ENCODE results near the gene RTEL1.
A peak's percentile ranks its signal among the peaks of the same experiment; 100 is the strongest.
"Not testable (repeated sequence)": the region's sequence is repeated elsewhere in the genome, so short reads cannot be mapped to it uniquely, and the experiment has no call there.

RTEL1 gene

DNA sequence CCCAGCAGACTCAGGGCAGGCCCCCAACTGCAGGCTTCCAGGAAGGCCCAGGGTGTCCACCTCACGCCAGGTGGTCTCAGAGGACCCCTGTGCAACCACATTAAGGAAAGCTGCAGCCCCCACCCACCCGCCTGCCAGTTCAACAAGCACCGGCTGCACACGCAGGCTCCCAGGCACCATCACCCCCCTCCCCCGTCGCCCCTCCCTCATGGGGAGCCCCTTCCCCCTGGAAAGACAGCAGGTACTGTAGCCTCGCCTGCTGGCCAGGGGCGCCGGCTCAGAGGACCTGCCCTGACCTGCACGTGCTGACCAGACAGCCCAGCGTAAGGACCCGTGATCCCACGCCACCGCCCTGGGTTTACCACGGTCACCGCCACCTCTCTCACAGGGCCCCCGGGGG lies 17.4 kb upstream of the RTEL1 start:
- not testable (repeated sequence) for H3K9me3 ChIP-seq (ENCODE audit: control insufficient read depth, insufficient read depth, low read length); DNase-seq (ENCODE audit: low read depth, low spot score); H3K4me3 ChIP-seq (ENCODE audit: low read length); H3K27me3 ChIP-seq (ENCODE audit: control insufficient read depth, insufficient read depth, low read length); H3K27ac ChIP-seq (ENCODE audit: low read length); H3K4me1 ChIP-seq (ENCODE audit: control insufficient read depth, insufficient read depth, low read length); H3K36me3 ChIP-seq (ENCODE audit: control insufficient read depth, insufficient read depth, low read length)
- no CpG with 5 or more reads among the region's 17 CpGs for WGBS (ENCODE audit: insufficient coverage, insufficient read length)

DNA sequence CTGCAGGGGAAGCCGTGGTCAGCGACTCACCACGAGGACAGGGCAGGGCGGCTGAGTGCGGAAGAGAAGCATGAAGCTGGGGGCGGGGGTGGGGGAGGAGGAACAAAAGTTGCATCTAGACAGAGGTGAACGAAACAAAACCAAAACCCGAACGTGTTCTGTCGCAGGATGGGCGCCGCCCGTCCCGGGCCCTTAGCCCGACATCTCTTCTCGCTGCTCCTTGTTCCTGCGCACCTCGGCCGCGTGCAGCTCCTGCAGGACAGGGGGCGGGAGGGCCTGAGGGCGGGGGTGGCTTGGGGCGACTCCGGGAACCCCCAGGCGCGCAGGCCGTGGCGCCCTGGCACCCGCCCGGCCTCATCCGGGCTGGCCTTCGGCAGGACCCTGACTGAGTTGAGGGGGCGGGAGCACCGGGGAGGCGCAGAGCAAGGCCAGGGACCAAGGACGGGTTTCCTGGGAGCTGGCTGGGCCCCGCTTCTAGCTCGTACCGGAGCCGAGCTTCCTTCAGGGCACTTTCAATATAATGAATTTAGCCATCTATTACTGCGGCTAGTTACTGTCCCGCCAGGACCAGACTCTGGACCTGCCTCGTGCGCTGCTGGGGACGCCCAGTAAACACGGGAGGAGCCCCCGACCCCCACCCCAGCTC lies 16.8 kb upstream of the RTEL1 start:
- no peaks in the 10 kb centered on the region for H3K9me3 ChIP-seq (ENCODE audit: control insufficient read depth, insufficient read depth, low read length)
- no peak overlapping the region for H3K27ac ChIP-seq (ENCODE audit: low read length)
- WGBS (ENCODE audit: insufficient coverage, insufficient read length), result no CpG with 5 or more reads among the region's 47 CpGs

DNA sequence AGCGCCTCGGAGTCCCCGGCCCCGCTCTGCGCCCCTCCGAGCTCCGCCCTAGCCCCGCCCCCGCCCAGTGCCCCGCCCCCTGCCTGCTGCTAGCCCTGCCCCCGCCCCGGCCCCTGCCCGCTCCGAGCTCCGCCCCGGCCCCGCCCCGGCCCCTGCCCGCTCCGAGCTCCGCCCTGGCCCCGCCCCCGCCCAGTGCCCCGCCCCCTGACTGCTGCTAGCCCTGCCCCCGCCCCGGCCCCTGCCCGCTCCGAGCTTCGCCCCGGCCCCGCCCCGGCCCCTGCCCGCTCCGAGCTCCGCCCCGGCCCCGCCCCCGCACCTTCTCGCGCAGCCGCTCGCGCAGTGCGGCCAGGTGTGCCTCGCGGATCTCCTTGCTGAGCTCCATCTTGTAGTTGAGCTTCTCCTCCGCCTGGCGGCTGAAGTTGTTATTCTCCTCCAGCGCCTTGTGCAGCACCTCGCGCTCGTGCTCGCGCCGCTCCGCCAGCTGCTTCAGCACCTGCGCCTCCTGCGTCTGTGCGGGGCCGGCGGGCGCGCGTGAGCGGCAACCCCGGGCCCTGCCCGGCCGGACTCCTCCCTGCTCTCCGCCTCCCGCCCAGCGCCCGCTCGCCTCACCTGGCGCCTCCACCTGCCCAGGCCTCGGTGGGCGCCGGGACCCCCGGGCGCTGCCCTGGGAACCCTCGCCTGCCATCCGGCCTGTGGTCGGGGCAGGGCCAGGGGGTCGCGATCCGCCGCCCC lies 16.2 kb upstream of the RTEL1 start:
- Histone ChIP-seq H3K9me3 (ENCODE audit: control insufficient read depth, insufficient read depth, low read length) (no peaks in the 10 kb centered on the region), H3K4me1 (ENCODE audit: control insufficient read depth, insufficient read depth, low read length) (peaks cover 3% of the 10 kb centered on the region; the same call in 1 of the 2 replicates), H3K36me3 (ENCODE audit: control insufficient read depth, insufficient read depth, low read length) (no peaks in the 10 kb centered on the region), H3K4me3 (ENCODE audit: low read length) (peak overlapping the region; percentile 60; the same call in 1 of the 2 replicates), H3K27me3 (ENCODE audit: control insufficient read depth, insufficient read depth, low read length) (no peaks in the 10 kb centered on the region), H3K27ac (ENCODE audit: low read length) (no peak overlapping the region)
- no CpG with 5 or more reads among the region's 86 CpGs for WGBS (ENCODE audit: insufficient coverage, insufficient read length)
- no peak for DNase-seq (ENCODE audit: low read depth, low spot score)

More for the DNA sequence above, 16.8 kb upstream of the RTEL1 start:
- H3K4me1 ChIP-seq (ENCODE audit: control insufficient read depth, insufficient read depth, low read length), result peaks cover 3% of the 10 kb centered on the region; the same call in 1 of the 2 replicates
- peak overlapping the region; percentile 12; the same call in 1 of the 2 replicates for H3K4me3 ChIP-seq (ENCODE audit: low read length)
- H3K27me3 ChIP-seq (ENCODE audit: control insufficient read depth, insufficient read depth, low read length), result no peaks in the 10 kb centered on the region
- H3K36me3 ChIP-seq (ENCODE audit: control insufficient read depth, insufficient read depth, low read length), result no peaks in the 10 kb centered on the region
- no peak for DNase-seq (ENCODE audit: low read depth, low spot score)

DNA sequence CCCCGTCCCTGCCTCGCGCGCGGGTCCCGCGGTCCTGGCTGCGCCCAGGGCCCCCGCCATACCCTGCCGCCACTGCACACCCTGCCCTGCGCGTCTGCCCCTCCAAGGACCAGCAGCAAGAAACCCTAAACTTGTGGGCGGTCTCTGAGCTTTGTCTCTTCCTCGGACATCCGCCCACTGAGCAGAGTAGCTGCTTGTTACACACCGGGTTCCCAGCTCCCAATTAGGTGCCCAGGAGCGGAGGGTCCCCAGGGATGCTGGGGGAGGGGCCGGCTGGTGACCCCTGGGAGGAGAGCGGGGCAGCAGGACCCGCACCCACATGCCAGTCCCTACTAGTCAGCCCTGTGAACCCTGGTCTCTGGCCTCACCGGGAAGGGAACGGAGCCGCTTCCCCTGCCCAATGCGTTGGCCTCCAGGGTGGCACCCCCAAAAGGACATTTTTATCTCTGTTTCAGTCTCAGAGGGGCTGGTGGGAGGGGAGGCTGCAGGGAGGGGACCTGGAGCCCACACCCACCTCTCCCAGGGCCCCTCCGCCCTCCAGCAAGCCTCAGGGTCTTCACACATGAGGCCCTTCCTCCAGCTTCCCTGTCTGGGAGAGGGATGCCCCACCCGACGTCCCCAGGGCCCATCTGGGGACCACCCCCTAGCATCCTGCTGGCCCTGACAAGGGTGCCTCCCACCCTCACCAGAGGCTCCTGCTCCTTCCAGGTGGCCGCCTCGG lies 15.4 kb upstream of the RTEL1 start:
- no peak for DNase-seq (ENCODE audit: low read depth, low spot score)
- Histone ChIP-seq H3K4me1 (ENCODE audit: control insufficient read depth, insufficient read depth, low read length) (peaks cover 3% of the 10 kb centered on the region; the same call in 1 of the 2 replicates), H3K36me3 (ENCODE audit: control insufficient read depth, insufficient read depth, low read length) (no peaks in the 10 kb centered on the region), H3K9me3 (ENCODE audit: control insufficient read depth, insufficient read depth, low read length) (no peaks in the 10 kb centered on the region), H3K27me3 (ENCODE audit: control insufficient read depth, insufficient read depth, low read length) (no peaks in the 10 kb centered on the region), H3K27ac (ENCODE audit: low read length) (no peak overlapping the region), H3K4me3 (ENCODE audit: low read length) (peak overlapping the region; percentile 60; the same call in 1 of the 2 replicates)
- no CpG with 5 or more reads among the region's 29 CpGs for WGBS (ENCODE audit: insufficient coverage, insufficient read length)

DNA sequence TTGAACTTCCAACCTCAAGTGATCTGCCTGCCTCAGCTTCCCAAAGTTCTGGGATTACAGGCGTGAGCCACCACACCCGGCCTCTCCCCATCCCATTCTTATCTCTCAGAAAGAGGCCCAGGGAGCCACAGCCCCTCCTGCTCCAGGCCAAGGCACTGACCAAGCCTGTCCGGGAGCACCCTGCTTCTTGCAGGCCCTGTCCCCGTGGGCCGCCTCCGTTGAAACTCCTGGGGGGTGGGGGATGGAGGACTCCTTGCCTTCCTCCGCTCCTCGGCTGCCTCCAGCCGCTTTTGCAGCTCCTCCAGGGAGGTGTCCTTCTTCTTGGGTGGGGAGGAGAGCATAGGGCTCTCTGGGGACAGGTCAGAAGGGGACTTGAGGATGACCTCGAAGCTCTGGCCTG lies 14.6 kb upstream of the RTEL1 start:
- no peaks in the 10 kb centered on the region for H3K36me3 ChIP-seq (ENCODE audit: control insufficient read depth, insufficient read depth, low read length)
- no peak overlapping the region for H3K27ac ChIP-seq (ENCODE audit: low read length)
- no peaks in the 10 kb centered on the region for H3K27me3 ChIP-seq (ENCODE audit: control insufficient read depth, insufficient read depth, low read length)
- no peaks in the 10 kb centered on the region for H3K9me3 ChIP-seq (ENCODE audit: control insufficient read depth, insufficient read depth, low read length)
- no peak overlapping the region for H3K4me3 ChIP-seq (ENCODE audit: low read length)
- peaks cover 3% of the 10 kb centered on the region; the same call in 1 of the 2 replicates for H3K4me1 ChIP-seq (ENCODE audit: control insufficient read depth, insufficient read depth, low read length)
- DNase-seq (ENCODE audit: low read depth, low spot score), result no peak
- no CpG with 5 or more reads among the region's 10 CpGs for WGBS (ENCODE audit: insufficient coverage, insufficient read length)

DNA sequence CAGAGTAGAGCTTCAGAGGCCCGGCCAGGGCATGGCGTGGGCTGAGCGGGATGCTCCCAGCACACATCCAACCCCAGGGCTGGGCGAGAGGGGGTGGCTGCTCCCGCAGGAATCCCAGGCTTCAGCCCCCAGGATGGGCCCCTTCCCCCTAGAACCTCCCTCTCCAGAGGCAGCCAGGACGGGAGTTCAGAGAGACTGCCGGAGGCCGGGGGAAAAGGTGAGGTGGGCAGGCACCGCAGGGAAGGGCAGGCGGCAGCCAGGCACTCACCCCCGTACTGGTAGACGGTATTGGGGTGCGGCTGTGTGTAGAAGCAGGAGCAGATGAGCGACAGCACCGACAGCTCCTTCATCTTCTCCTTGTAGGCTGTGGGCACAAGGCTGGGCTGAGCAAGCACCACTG lies 14.2 kb upstream of the RTEL1 start:
- H3K4me1 ChIP-seq (ENCODE audit: control insufficient read depth, insufficient read depth, low read length), result peaks cover 3% of the 10 kb centered on the region; the same call in 1 of the 2 replicates
- no CpG with 5 or more reads among the region's 15 CpGs for WGBS (ENCODE audit: insufficient coverage, insufficient read length)

DNA sequence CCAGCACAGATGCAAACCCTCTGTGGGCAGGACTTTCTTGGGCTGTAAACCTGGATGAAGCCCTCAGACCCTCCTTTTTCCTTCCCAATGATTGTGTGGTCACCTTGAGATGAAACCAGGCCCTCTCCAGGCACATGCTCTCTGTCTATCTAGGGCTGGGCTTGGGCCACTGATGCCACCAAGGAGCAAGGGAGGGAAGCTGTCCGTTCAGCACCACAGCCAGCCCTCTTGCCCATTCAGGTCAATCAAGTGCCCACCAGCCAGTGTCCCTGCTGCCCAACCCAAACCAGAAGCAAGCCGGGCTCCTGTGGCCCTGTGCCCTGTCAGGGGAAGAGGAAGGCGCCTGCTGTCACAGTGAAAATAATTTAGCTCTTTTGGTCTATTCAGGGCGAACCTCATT lies 12.9 kb upstream of the RTEL1 start:
- DNase-seq (ENCODE audit: low read depth, low spot score), result no peak
- H3K27ac ChIP-seq (ENCODE audit: low read length), result no peak overlapping the region
- no peaks in the 10 kb centered on the region for H3K36me3 ChIP-seq (ENCODE audit: control insufficient read depth, insufficient read depth, low read length)
- no peaks in the 10 kb centered on the region for H3K9me3 ChIP-seq (ENCODE audit: control insufficient read depth, insufficient read depth, low read length)
- H3K4me1 ChIP-seq (ENCODE audit: control insufficient read depth, insufficient read depth, low read length), result peaks cover 3% of the 10 kb centered on the region; the same call in 1 of the 2 replicates
- H3K4me3 ChIP-seq (ENCODE audit: low read length), result no peak overlapping the region
- WGBS (ENCODE audit: insufficient coverage, insufficient read length), result no CpG with 5 or more reads among the region's 4 CpGs
- no peaks in the 10 kb centered on the region for H3K27me3 ChIP-seq (ENCODE audit: control insufficient read depth, insufficient read depth, low read length)

More for the DNA sequence above, 14.2 kb upstream of the RTEL1 start:
- H3K27ac ChIP-seq (ENCODE audit: low read length), result no peak overlapping the region
- no peak overlapping the region for H3K4me3 ChIP-seq (ENCODE audit: low read length)
- H3K9me3 ChIP-seq (ENCODE audit: control insufficient read depth, insufficient read depth, low read length), result no peaks in the 10 kb centered on the region
- H3K27me3 ChIP-seq (ENCODE audit: control insufficient read depth, insufficient read depth, low read length), result no peaks in the 10 kb centered on the region
- H3K36me3 ChIP-seq (ENCODE audit: control insufficient read depth, insufficient read depth, low read length), result no peaks in the 10 kb centered on the region
- DNase-seq (ENCODE audit: low read depth, low spot score), result no peak

DNA sequence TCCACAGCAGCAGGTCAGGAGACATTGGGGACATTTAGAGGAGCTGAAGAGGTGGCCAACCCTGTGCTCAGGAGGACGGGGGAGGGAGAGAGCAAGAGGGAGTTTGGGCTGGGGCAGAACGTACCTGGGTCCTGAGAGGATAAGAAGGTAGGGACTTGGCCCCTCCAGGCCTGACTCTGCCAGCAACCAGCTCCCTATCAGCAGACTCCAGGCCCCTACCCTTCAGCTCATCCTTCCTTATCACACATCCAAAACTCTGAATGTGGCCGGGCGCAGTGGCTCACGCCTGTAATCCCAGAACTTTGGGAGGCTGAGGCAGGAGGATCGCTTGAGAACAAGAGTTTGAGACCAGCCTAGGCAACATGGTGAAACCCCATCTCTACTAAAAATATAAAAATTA lies 9.9 kb upstream of the RTEL1 start:
- no peak for DNase-seq (ENCODE audit: low read depth, low spot score)
- no peak overlapping the region for H3K4me3 ChIP-seq (ENCODE audit: low read length)
- no peaks in the 10 kb centered on the region for H3K36me3 ChIP-seq (ENCODE audit: control insufficient read depth, insufficient read depth, low read length)
- H3K27me3 ChIP-seq (ENCODE audit: control insufficient read depth, insufficient read depth, low read length), result no peaks in the 10 kb centered on the region
- H3K4me1 ChIP-seq (ENCODE audit: control insufficient read depth, insufficient read depth, low read length), result no peaks in the 10 kb centered on the region; the same call in 1 of the 2 replicates
- WGBS (ENCODE audit: insufficient coverage, insufficient read length), result no CpG with 5 or more reads among the region's 6 CpGs
- no peak overlapping the region for H3K27ac ChIP-seq (ENCODE audit: low read length)
- H3K9me3 ChIP-seq (ENCODE audit: control insufficient read depth, insufficient read depth, low read length), result no peaks in the 10 kb centered on the region

DNA sequence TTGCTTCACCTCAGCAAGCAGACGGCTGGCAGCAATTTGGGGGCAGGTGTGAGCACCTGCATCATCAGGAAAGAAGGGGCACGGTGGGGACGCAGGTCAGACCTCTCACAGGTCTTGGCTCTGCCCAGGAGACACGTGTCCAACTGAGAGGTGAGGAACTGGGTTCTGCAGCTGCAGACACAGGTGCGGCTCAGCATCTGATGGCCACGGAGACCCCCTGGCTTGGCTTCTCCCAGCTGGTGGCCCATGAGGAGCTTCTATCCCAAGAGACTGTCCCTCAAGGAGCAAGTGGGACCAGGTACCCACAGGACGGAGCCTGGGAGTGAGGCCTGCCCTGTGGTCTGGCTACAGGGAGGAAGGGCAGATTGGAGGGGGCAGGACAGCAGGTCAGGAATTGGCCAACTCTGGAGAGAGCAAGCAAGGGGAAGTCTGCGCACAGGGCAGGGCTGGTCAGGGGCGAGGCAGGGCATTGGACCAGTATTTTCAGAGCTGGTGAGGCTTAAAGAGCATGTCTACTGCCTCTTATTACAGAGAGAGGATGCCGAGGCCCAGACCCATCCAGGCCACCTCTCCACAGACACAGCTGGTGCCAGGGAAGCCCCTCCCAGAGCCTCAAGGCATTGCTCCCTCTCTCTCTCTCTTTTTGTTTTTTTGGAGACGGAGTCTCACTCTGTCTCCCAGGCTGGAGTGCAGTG lies 9.1 kb upstream of the RTEL1 start:
- Histone ChIP-seq H3K4me3 (ENCODE audit: low read length) (no peak overlapping the region), H3K36me3 (ENCODE audit: control insufficient read depth, insufficient read depth, low read length) (no peaks in the 10 kb centered on the region), H3K4me1 (ENCODE audit: control insufficient read depth, insufficient read depth, low read length) (no peaks in the 10 kb centered on the region; the same call in 1 of the 2 replicates), H3K27ac (ENCODE audit: low read length) (no peak overlapping the region), H3K27me3 (ENCODE audit: control insufficient read depth, insufficient read depth, low read length) (no peaks in the 10 kb centered on the region), H3K9me3 (ENCODE audit: control insufficient read depth, insufficient read depth, low read length) (no peaks in the 10 kb centered on the region)
- no peak for DNase-seq (ENCODE audit: low read depth, low spot score)
- WGBS (ENCODE audit: insufficient coverage, insufficient read length), result no CpG with 5 or more reads among the region's 11 CpGs

DNA sequence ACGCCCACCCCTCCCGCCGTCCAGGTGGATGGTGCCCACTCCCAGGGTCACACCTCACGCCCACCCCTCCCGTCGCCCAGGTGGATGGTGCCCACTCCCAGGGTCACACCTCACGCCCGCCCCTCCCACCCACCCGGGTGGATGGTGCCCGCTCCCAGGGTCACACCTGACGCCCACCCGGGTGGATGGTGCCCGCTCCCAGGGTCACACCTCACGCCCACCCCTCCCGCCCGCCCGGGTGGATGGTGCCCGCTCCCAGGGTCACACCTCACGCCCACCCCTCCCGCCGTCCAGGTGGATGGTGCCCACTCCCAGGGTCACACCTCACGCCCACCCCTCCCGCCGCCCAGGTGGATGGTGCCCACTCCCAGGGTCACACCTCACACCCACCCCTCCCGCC lies 7.6 kb upstream of the RTEL1 start:
- DNase-seq (ENCODE audit: low read depth, low spot score); H3K27me3 ChIP-seq (ENCODE audit: control insufficient read depth, insufficient read depth, low read length); H3K36me3 ChIP-seq (ENCODE audit: control insufficient read depth, insufficient read depth, low read length); H3K4me3 ChIP-seq (ENCODE audit: low read length); H3K9me3 ChIP-seq (ENCODE audit: control insufficient read depth, insufficient read depth, low read length); H3K4me1 ChIP-seq (ENCODE audit: control insufficient read depth, insufficient read depth, low read length); H3K27ac ChIP-seq (ENCODE audit: low read length): not testable (repeated sequence)
- no CpG with 5 or more reads among the region's 25 CpGs for WGBS (ENCODE audit: insufficient coverage, insufficient read length)

Measured in iPS DF 6.9 (cell line).